RWPE1 (cell line): ENCODE results near the gene ZNF317.
"Not testable (repeated sequence)": the region's sequence is repeated elsewhere in the genome, so short reads cannot be mapped to it uniquely, and the experiment has no call there.

Experiments used
- CTCF ChIA-PET: fragments of 350-600 bp; sonication (Branson Sonifier 250); formaldehyde crosslinking; extraction: SDS; loops from one replicate; lab custom pipeline; 2021; lab: Yijun Ruan, JAX
- POLR2A ChIA-PET: fragments of 400-600 bp; formaldehyde crosslinking; extraction: SDS; loops from one replicate; lab custom pipeline; 2020; ENCODE audit warnings: antibody characterized with exemption; ENCODE audit not compliant: low non-redundant PET; lab: Yijun Ruan, JAX
- DNase-seq: peaks from one replicate; pipeline ENCODE4 v3.0.0; 2012; ENCODE audit warnings: low spot score
- H3K27ac ChIP-seq: fragments of 450-650 bp; 2 replicates; pipeline ENCODE4 v1.5.1; 2017
- TF ChIP-seq, protein P1 (sequence below): fragments of 450-650 bp; conservative IDR thresholded peaks from 2 replicates; pipeline ENCODE4 v1.5.1; 2017; ENCODE audit warnings: low read depth, mild to moderate bottlenecking

ZNF317 gene

DNA sequence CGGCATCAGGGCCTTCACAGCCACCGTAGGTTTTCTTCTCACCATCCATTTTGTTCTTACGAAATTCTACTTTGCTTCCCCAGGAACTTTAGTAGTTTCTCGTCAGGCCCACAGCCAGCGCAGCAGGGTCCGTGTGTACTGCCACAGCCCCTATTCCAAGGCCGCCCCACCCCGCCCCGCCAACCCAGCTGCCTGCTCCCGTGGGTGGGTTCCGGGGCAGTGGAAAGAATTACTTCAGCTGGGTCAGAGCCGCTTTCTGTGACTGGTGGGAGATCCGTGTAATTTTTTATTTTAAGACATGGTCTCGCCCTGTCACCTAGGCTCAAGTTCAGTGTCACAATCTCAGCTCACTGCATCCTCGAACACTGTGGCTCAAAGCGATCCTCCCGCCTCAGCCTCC is 42.8 kb downstream of the ZNF317 start:
- ChIA-PET CTCF (no interaction called here), POLR2A (no interaction called here)
- no peak overlapping the region for H3K27ac ChIP-seq
- no peak for DNase-seq
- TF ChIP-seq, protein P1, sequence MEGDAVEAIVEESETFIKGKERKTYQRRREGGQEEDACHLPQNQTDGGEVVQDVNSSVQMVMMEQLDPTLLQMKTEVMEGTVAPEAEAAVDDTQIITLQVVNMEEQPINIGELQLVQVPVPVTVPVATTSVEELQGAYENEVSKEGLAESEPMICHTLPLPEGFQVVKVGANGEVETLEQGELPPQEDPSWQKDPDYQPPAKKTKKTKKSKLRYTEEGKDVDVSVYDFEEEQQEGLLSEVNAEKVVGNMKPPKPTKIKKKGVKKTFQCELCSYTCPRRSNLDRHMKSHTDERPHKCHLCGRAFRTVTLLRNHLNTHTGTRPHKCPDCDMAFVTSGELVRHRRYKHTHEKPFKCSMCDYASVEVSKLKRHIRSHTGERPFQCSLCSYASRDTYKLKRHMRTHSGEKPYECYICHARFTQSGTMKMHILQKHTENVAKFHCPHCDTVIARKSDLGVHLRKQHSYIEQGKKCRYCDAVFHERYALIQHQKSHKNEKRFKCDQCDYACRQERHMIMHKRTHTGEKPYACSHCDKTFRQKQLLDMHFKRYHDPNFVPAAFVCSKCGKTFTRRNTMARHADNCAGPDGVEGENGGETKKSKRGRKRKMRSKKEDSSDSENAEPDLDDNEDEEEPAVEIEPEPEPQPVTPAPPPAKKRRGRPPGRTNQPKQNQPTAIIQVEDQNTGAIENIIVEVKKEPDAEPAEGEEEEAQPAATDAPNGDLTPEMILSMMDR: no peak

DNA sequence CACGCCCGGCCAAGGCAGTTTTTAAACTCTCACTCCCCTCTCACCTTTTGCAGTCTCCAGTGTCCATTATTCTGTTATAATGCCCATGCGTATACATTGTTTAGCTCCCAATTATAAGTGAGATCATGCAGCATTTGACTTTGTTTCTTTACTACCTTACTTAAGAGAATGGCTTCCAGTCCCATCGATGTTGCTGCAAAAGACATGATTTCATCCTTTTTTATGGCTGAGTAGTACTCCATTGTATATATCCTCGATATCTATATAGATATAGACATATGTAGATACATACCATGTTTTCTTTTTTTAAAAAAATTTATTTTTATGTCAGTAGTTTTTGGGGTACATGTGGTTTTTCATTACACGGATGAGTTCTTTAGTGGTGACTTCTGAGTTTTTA is 47.0 kb downstream of the ZNF317 start:
- DNase-seq: no peak
- no peak overlapping the region for H3K27ac ChIP-seq
- TF ChIP-seq, protein P1: no peak
- ChIA-PET POLR2A (no interaction called here), CTCF (no interaction called here)

DNA sequence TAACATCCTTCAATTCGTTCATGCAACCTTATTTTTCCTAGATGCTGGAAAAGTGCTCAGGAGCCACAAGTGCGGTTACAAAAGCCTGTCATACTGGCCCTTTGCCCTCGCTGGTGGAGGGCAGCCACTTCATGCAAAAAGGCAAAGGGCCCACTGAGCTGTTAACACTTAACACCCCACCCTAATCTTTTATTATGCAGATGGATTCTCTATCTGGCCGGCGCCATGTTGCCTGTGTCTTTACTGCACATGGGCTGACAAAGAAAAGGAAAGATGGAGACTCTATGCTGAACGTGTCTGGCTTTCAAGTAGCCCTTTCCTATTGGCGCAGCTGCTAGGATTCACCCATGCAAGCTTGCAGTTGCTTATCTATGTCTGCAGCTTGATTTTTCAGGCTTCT is 49.3 kb downstream of the ZNF317 start:
- DNase-seq: no peak
- ChIA-PET CTCF (no interaction called here), POLR2A (no interaction called here)
- TF ChIP-seq, protein P1: no peak
- H3K27ac ChIP-seq: no peak overlapping the region

DNA sequence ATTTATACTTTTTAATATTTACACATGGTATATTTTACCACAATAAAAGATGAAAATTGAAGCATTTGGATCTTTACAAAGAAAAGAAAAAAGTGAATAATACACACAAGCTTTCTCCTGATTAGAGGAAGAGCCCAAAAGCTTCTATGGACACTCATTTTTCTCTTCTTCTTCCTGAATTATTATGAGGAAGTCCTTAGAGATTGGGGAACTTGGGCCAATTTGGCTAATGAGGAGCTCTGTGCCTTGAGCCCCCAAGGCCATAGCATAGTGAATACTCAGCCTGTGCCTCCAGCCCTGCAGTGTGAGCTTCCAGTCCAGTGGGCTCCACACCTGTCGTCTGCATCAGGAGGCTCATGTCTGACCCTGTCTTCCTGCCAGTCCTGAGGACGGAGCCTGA is 57.8 kb downstream of the ZNF317 start:
- H3K27ac ChIP-seq, POLR2A ChIA-PET, CTCF ChIA-PET, DNase-seq: not testable (repeated sequence)

DNA sequence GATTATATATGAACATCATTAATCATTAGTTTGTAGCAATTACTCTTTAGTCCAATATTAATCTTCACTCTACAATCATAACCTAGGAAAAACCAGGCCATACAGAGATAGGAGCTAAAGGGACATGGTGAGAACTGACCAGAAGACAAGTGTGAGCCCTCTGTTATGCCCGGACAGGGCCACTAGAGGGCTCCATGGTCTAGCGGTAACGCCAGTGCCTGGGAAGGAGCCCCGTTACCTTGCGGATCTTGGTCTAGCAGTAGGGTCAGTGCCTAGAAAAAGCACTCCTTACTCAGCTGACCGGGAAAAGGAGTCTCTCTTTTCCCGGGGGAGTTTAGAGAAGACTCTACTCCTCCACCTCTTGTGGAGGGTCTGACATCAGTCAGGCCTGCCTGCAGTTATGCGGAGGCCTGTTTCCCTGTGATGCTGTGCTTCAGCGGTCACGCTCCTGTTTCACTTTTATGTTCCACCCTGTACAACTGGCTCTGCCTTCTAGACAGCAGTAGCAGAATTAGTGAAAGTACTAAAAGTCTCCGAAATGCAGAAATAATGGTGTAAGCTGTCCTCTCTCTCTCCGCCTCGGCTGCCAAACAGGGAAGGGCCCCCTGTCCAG is 65.4 kb downstream of the ZNF317 start:
- ChIA-PET POLR2A (no interaction called here), CTCF (interaction anchor here (0.6 to 1.2 kb wide), 8 partner anchors 17 to 633 kb away, joined by 3 to 7 read pairs (median 6); partner anchors contain the start of gene ZNF121)
- H3K27ac ChIP-seq: no peak overlapping the region
- TF ChIP-seq, protein P1: peak; percentile 91
- DNase-seq: peak; percentile 37
